ENCODE data around the gene TBCD. TPM values are rescaled to one million over a fixed set of nuclear protein-coding genes. Genes with fewer than 3 reads are reported as not detected.
"Not testable (repeated sequence)": the region's sequence is repeated elsewhere in the genome, so short reads cannot be mapped to it uniquely, and the experiment has no call there.

TBCD gene
- total and polyA plus RNA-seq, 12 donors = 41.3 to 107 (median 52.4) TPM

GRCh38 chr17:82961366-82962162 is 209.7 kb downstream of the TBCD start:
- ATAC-seq = no peak
- TF ChIP-seq CTCF (IDR thresholded peaks at IDR 0.05) = no peak

GRCh38 chr17:82962163-82962720 is 210.4 kb downstream of the TBCD start:
- H3K36me3 ChIP-seq = peaks cover 0 to 7% (median 0%) of the 10 kb centered on the region in 9 donors
- no peaks in the 10 kb centered on the region for H3K27me3 ChIP-seq
- H3K4me3 ChIP-seq = no peak overlapping the region
- WGBS, 2 donors = 81 to 83% methylated on average over 21 of the region's 21 CpGs
- TF ChIP-seq CTCF (IDR thresholded peaks at IDR 0.05) = no peak
- peaks cover 3 to 16% (median 11%) of the 10 kb centered on the region in 9 donors for H3K4me1 ChIP-seq
- H3K9me3 ChIP-seq = no peaks in the 10 kb centered on the region
- intact Hi-C loops (cut with DNase I) = loop anchor here in 3 of 10 donors (5.0 kb wide), 1 partner anchor 180 kb away; no protein-coding TSS in a partner anchor
- no peak for DNase-seq
- ATAC-seq = peak in 1 of 8 donors; percentile 7
- H3K27ac ChIP-seq = peak overlapping the region in 5 of 10 donors; percentile 52 to 85 (median 74)

More at GRCh38 chr17:82961366-82962162, 209.7 kb downstream of the TBCD start:
- intact Hi-C loops (cut with DNase I) = loop anchor here in 3 of 10 donors (5.0 kb wide), 1 partner anchor 179 kb away; no protein-coding TSS in a partner anchor
- H3K9me3 ChIP-seq = no peaks in the 10 kb centered on the region
- WGBS, 2 donors = 90 to 92% methylated on average over 19 of the region's 19 CpGs
- H3K4me3 ChIP-seq = no peak overlapping the region
- H3K36me3 ChIP-seq = peaks cover 0 to 11% (median 0%) of the 10 kb centered on the region in 9 donors
- DNase-seq = no peak
- no peaks in the 10 kb centered on the region for H3K27me3 ChIP-seq
- H3K27ac ChIP-seq = peak overlapping the region in 1 of 10 donors; percentile 79
- H3K4me1 ChIP-seq = peaks cover 3 to 16% (median 11%) of the 10 kb centered on the region in 9 donors

GRCh38 chr17:82963104-82963950 is 211.5 kb downstream of the TBCD start:
- intact Hi-C loops (cut with DNase I) = loop anchor here in 3 of 10 donors (5.0 kb wide), 1 partner anchor 181 kb away; no protein-coding TSS in a partner anchor
- WGBS, 2 donors = 14 to 23% methylated on average over 25 of the region's 25 CpGs
- DNase-seq = peak; percentile 82 to 83
- Histone ChIP-seq H3K9me3 (no peaks in the 10 kb centered on the region), H3K4me1 (peaks cover 3 to 16% (median 11%) of the 10 kb centered on the region in 9 donors), H3K27me3 (no peaks in the 10 kb centered on the region), H3K36me3 (peaks cover 0 to 5% (median 0%) of the 10 kb centered on the region in 9 donors), H3K4me3 (peak overlapping the region in 8 of 10 donors; percentile 3 to 36 (median 26)), H3K27ac (peak overlapping the region in 8 of 10 donors; percentile 52 to 85 (median 68))
- peak; percentile 84 to 96 (median 94) for ATAC-seq
- TF ChIP-seq CTCF (IDR thresholded peaks at IDR 0.05) = peak; percentile 51 to 89 (median 86)

- H3K27ac ChIP-seq, H3K36me3 ChIP-seq, ATAC-seq, DNase-seq, H3K9me3 ChIP-seq, H3K27me3 ChIP-seq, H3K4me3 ChIP-seq: not testable (repeated sequence)
- intact Hi-C loops (cut with DNase I) = loop anchor here in 3 of 10 donors (5.0 kb wide), 1 partner anchor 182 kb away; no protein-coding TSS in a partner anchor
- H3K4me1 ChIP-seq = peaks cover 3 to 16% (median 11%) of the 10 kb centered on the region in 9 donors
- WGBS, 2 donors = 93 to 94% methylated on average over 32 of the region's 32 CpGs
Measured at GRCh38 chr17:82964451-82964850, 212.6 kb downstream of the TBCD start.
